ENCODE measurements around the gene PIPOX.

DNA sequence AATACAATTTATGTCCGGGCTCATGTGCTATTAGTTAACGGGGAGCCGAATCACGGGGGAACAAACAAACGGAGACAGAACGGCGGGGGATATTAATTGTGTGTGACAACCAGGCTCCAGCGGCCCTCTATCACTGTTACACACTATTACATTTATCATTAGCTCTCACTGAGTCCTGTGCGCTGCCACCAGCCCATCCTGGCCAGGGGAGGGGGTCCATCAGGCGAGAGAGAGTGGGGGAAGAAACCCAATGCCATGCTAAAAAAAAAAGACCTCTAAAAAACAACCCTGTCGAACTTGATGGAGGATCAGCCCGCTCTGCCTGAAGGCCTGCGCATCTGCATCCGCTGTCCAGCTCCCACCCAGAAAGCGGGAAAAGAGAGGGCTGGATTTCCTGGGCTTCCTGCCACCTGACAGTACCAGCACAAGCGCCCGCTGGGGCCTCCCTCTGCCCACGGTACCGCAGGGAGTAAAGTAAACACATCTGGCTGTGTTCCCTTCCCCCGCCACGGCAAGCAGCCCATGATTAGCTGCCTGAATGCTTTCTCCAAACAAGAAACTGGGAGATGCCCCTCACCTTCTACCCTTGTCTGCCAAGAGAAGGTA is 41.7 kb downstream of the PIPOX start:
- no peak for TF ChIP-seq POLR2A (IDR thresholded peaks at IDR 0.05)
- TF ChIP-seq, protein P1, sequence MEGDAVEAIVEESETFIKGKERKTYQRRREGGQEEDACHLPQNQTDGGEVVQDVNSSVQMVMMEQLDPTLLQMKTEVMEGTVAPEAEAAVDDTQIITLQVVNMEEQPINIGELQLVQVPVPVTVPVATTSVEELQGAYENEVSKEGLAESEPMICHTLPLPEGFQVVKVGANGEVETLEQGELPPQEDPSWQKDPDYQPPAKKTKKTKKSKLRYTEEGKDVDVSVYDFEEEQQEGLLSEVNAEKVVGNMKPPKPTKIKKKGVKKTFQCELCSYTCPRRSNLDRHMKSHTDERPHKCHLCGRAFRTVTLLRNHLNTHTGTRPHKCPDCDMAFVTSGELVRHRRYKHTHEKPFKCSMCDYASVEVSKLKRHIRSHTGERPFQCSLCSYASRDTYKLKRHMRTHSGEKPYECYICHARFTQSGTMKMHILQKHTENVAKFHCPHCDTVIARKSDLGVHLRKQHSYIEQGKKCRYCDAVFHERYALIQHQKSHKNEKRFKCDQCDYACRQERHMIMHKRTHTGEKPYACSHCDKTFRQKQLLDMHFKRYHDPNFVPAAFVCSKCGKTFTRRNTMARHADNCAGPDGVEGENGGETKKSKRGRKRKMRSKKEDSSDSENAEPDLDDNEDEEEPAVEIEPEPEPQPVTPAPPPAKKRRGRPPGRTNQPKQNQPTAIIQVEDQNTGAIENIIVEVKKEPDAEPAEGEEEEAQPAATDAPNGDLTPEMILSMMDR (IDR thresholded peaks at IDR 0.05) = no peak
